ENCODE results near the gene CDCA4. TPM values are rescaled to one million over a fixed set of nuclear protein-coding genes. Genes with fewer than 3 reads are reported as not detected.

Gene CDCA4
- total RNA-seq: 42.3 and 52.2 TPM in 2 replicates

GRCh38 chr14:105020815-105021655, at the start of gene CDCA4:
Gene CDCA4, minus strand, starts transcription at chr14:105021083. Its CDS starts 9,154 bp downstream, at chr14:105011929.

GRCh38 chr14:105065280-105066228, 44.7 kb upstream of the CDCA4 start, which contains the start of gene GPR132:
Gene GPR132, minus strand, starts transcription at chr14:105065430. Its CDS starts 10,010 bp downstream, at chr14:105055420.

GRCh38 chr14:104985675-104986486, 35.0 kb downstream of the CDCA4 start, which contains the start of gene CLBA1:
Gene CLBA1, plus strand, starts transcription at chr14:104985788. Its CDS starts 644 bp downstream, at chr14:104986432.

GRCh38 chr14:104977681-104978653, 42.9 kb downstream of the CDCA4 start, which contains the start of gene AHNAK2:
Gene AHNAK2, minus strand, starts transcription at chr14:104978374. Its CDS starts 137 bp downstream, at chr14:104978237.

Other genes starting within 250 kb of the CDCA4 start
- gene AKT1, start 225.3 kb downstream of the CDCA4 start, total RNA-seq: 189 and 194 TPM in 2 replicates
- gene ZBTB42, start 220.0 kb downstream of the CDCA4 start, total RNA-seq: 3.1 and 4.4 TPM in 2 replicates
- gene CEP170B, start 155.8 kb downstream of the CDCA4 start, total RNA-seq: 21.4 and 30.2 TPM in 2 replicates
- gene PLD4, start 96.2 kb downstream of the CDCA4 start, total RNA-seq: under 0.01 and 0.07 TPM in 2 replicates
- 112 TPM in 2 replicates for gene AHNAK2, start 42.7 kb downstream of the CDCA4 start, total RNA-seq
- gene CLBA1, start 35.3 kb downstream of the CDCA4 start, total RNA-seq: 5.1 and 5.2 TPM in 2 replicates
- 0.22 TPM in 1 of 2 replicates, not detected in the other for gene GPR132, start 44.3 kb upstream of the CDCA4 start, total RNA-seq
- 29.5 and 37.5 TPM in 2 replicates for gene JAG2, start 147.7 kb upstream of the CDCA4 start, total RNA-seq
- 17.0 and 26.7 TPM in 2 replicates for gene NUDT14, start 160.2 kb upstream of the CDCA4 start, total RNA-seq
- gene BTBD6, start 227.4 kb upstream of the CDCA4 start, total RNA-seq: 51.5 and 54.1 TPM in 2 replicates